ENCODE data around the gene HCFC1R1. TPM values are rescaled to one million over a fixed set of nuclear protein-coding genes. Genes with fewer than 3 reads are reported as not detected.
A peak's percentile ranks its signal among the peaks of the same experiment; 100 is the strongest.
"Not testable (repeated sequence)": the region's sequence is repeated elsewhere in the genome, so short reads cannot be mapped to it uniquely, and the experiment has no call there.

Gene HCFC1R1
- polyA plus RNA-seq, 4 donors = 51.5 to 119 (median 57.0) TPM

DNA sequence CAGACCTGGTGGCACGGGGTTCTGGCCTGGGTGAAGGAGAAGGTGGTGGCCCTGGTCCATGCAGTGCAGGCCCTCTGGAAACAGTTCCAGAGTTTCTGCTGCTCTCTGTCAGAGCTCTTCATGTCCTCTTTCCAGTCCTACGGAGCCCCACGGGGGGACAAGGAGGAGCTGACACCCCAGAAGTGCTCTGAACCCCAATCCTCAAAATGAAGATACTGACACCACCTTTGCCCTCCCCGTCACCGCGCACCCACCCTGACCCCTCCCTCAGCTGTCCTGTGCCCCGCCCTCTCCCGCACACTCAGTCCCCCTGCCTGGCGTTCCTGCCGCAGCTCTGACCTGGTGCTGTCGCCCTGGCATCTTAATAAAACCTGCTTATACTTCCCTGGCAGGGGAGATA lies 45.4 kb upstream of the HCFC1R1 start:
- FAIRE-seq; H3K27me3 ChIP-seq (ENCODE audit: control insufficient read depth in 3 of 3, insufficient read depth in 3 of 3, low read length in 3 of 3); H3K4me3 ChIP-seq (ENCODE audit: low read depth in 1 of 3, low read length in 3 of 3); H3K9me3 ChIP-seq (ENCODE audit: control insufficient read depth in 2 of 2, insufficient read depth in 1 of 2, low read depth in 1 of 2, low read length in 1 of 2); H3K27ac ChIP-seq (ENCODE audit: low read depth in 1 of 3, low read length in 2 of 3); DNase-seq: not testable (repeated sequence)
- 72 to 84% (median 80%) methylated on average over 10 of the region's 11 CpGs for WGBS, 3 donors
- Histone ChIP-seq H3K36me3 (ENCODE audit: control insufficient read depth in 3 of 3, insufficient read depth in 2 of 3, low read depth in 1 of 3, low read length in 3 of 3) (peaks cover 0 to 31% (median 11%) of the 10 kb centered on the region in 3 donors), H3K4me1 (ENCODE audit: control insufficient read depth in 3 of 3, insufficient read depth in 2 of 3, low read depth in 1 of 3, low read length in 2 of 3) (peaks cover 4 to 32% (median 6%) of the 10 kb centered on the region in 3 donors)

DNA sequence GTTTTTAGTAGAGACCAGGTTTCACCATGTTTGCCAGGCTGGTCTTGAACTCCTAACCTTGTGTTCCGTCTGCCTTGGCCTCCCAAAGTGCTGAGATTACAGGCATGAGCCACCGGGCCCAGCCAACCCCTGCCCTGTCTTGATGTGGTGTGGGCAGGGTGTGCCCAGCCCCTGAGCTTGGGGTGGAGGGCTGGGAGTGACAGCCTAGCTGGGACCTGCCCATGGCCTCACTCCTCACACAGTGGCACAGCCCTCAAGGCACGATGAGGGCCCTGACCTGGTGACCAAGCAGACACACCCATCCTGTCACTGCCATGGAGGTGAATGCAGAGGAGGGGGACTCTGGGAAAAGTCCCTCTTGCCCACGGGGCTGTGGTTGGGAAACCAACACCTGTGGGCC lies 44.7 kb upstream of the HCFC1R1 start:
- H3K36me3 ChIP-seq (ENCODE audit: control insufficient read depth in 3 of 3, insufficient read depth in 2 of 3, low read depth in 1 of 3, low read length in 3 of 3) = peaks cover 0 to 31% (median 11%) of the 10 kb centered on the region in 3 donors
- peaks cover 4 to 38% (median 6%) of the 10 kb centered on the region in 3 donors for H3K4me1 ChIP-seq (ENCODE audit: control insufficient read depth in 3 of 3, insufficient read depth in 2 of 3, low read depth in 1 of 3, low read length in 2 of 3)
- H3K9me3 ChIP-seq (ENCODE audit: control insufficient read depth in 2 of 2, insufficient read depth in 1 of 2, low read depth in 1 of 2, low read length in 1 of 2) = no peaks in the 10 kb centered on the region
- FAIRE-seq (no peak), DNase-seq (no peak)
- H3K27me3 ChIP-seq (ENCODE audit: control insufficient read depth in 3 of 3, insufficient read depth in 3 of 3, low read length in 3 of 3) = no peaks in the 10 kb centered on the region
- WGBS, 3 donors = 58 to 65% (median 59%) methylated on average over 4 of the region's 4 CpGs
- peak overlapping the region in 1 of 3 donors; percentile 5 for H3K27ac ChIP-seq (ENCODE audit: low read depth in 1 of 3, low read length in 2 of 3)
- no peak overlapping the region for H3K4me3 ChIP-seq (ENCODE audit: low read depth in 1 of 3, low read length in 3 of 3)

DNA sequence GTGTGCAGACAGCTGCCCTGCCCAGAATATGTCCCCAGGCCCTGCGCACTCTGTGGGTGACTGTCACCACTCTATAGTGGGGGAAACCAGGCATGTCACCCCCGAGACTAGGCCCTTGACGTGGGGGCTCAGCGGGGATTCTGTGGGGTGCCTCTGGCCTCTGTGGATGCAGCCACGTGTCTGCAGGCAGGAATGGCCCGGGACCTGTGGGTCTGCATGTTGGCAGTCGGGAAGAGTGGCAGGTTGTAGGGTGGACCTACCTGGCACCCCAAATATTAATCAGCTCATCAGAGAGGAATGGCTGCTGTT lies 42.7 kb upstream of the HCFC1R1 start:
- FAIRE-seq = no peak
- no peaks in the 10 kb centered on the region for H3K27me3 ChIP-seq (ENCODE audit: control insufficient read depth in 3 of 3, insufficient read depth in 3 of 3, low read length in 3 of 3)

DNA sequence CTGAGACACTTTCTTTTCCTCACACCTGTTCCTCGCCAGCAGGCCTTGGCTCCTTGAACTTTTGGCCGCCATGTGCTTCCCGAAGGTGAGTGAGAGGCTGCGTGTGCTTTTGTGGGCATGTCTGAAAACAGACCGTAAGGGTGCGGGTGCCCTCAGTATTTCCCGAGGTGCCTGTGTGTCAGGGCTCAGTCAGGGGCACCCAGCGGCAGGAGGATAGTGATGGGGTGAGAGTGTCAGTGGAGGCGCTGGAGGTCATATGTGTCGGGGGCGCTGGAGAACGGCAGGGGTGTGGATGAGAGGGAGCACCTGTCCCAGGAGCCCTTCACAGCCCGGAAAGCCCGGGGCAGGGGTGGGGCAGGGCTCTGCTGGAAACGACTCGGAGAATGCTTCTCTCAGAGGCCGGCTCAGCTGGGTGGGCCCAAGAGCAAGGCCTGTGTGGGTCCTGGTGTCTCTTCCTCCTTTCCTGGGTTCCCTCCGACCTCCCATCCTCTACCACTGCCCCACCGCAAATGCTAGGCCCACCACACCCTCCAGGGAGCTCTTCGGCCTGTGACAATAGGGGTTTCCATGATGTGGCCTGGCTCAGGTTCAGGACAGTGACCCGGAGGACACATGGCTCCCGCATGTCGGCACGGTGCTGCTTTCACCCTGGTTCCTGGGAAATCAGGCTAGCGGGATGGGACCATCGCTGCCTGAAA lies 42.1 kb upstream of the HCFC1R1 start:
- Histone ChIP-seq H3K9me3 (ENCODE audit: control insufficient read depth in 2 of 2, insufficient read depth in 1 of 2, low read depth in 1 of 2, low read length in 1 of 2) (no peaks in the 10 kb centered on the region), H3K4me1 (ENCODE audit: control insufficient read depth in 3 of 3, insufficient read depth in 2 of 3, low read depth in 1 of 3, low read length in 2 of 3) (peaks cover 4 to 42% (median 6%) of the 10 kb centered on the region in 3 donors), H3K27me3 (ENCODE audit: control insufficient read depth in 3 of 3, insufficient read depth in 3 of 3, low read length in 3 of 3) (no peaks in the 10 kb centered on the region), H3K27ac (ENCODE audit: low read depth in 1 of 3, low read length in 2 of 3) (peak overlapping the region; percentile 86 to 90 (median 87)), H3K4me3 (ENCODE audit: low read depth in 1 of 3, low read length in 3 of 3) (peak overlapping the region; percentile 38 to 56 (median 52)), H3K36me3 (ENCODE audit: control insufficient read depth in 3 of 3, insufficient read depth in 2 of 3, low read depth in 1 of 3, low read length in 3 of 3) (peaks cover 0 to 31% (median 11%) of the 10 kb centered on the region in 3 donors)
- DNase-seq = peak in 1 of 2 donors; percentile 37
- FAIRE-seq = no peak
- 11 to 46% (median 14%) methylated on average over 24 to 26 of the region's 26 CpGs for WGBS, 3 donors

More for the DNA sequence above, 42.7 kb upstream of the HCFC1R1 start:
- peak overlapping the region in 2 of 3 donors; percentile 86 to 87 for H3K27ac ChIP-seq (ENCODE audit: low read depth in 1 of 3, low read length in 2 of 3)
- no peaks in the 10 kb centered on the region for H3K9me3 ChIP-seq (ENCODE audit: control insufficient read depth in 2 of 2, insufficient read depth in 1 of 2, low read depth in 1 of 2, low read length in 1 of 2)
- 46 to 69% (median 68%) methylated on average over 7 of the region's 7 CpGs for WGBS, 3 donors
- H3K4me3 ChIP-seq (ENCODE audit: low read depth in 1 of 3, low read length in 3 of 3) = peak overlapping the region; percentile 38 to 56 (median 52)
- H3K4me1 ChIP-seq (ENCODE audit: control insufficient read depth in 3 of 3, insufficient read depth in 2 of 3, low read depth in 1 of 3, low read length in 2 of 3) = peaks cover 4 to 42% (median 6%) of the 10 kb centered on the region in 3 donors
- peaks cover 0 to 31% (median 11%) of the 10 kb centered on the region in 3 donors for H3K36me3 ChIP-seq (ENCODE audit: control insufficient read depth in 3 of 3, insufficient read depth in 2 of 3, low read depth in 1 of 3, low read length in 3 of 3)
- no peak for DNase-seq

DNA sequence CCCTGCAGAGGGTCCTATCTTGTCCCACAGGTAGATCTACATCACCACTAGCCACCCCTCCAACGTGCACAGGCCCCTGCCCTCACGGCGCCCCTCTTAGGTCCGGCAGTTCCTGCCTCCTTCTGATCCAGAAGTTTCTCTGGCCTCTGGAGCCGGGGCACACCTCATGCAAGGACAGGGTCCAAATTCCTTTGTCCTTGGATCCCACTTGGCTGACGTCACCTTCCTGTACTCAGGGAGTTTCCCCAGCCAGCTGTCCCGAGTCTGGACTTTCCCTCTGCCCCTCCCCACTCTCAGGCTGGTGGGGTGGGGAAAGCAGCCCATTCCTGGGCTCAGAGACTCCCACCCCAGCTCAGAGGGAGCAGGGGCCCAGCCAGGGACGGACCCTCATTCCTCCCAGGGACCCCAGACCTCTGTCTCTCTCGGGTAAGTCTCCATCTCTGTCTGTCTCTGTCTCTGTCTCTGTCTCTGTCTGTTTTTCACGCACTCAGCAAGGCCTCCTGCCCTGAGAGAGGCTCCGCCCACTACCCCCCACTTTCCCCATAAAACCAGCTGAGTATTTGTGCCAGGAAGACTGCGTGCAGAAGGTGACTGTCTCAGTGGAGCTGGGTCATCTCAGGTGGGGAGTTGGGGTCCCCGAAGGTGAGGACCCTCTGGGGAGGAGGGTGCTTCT lies 41.5 kb upstream of the HCFC1R1 start, which contains the start of gene IL32:
Gene IL32, plus strand, starts transcription at position 572 of the 673 bp plus-strand sequence. CDS start 172 bp downstream, outside the sequence.
- Histone ChIP-seq H3K27ac (ENCODE audit: low read depth in 1 of 3, low read length in 2 of 3) (peak within 1 kb of the TSS; percentile 86 to 90 (median 87)), H3K4me3 (ENCODE audit: low read depth in 1 of 3, low read length in 3 of 3) (peak within 1 kb of the TSS; percentile 38 to 56 (median 52)), H3K4me1 (ENCODE audit: control insufficient read depth in 3 of 3, insufficient read depth in 2 of 3, low read depth in 1 of 3, low read length in 2 of 3) (peaks cover 4 to 44% (median 6%) of the 10 kb centered on the region in 3 donors), H3K9me3 (ENCODE audit: control insufficient read depth in 2 of 2, insufficient read depth in 1 of 2, low read depth in 1 of 2, low read length in 1 of 2) (no peaks in the 10 kb centered on the region), H3K36me3 (ENCODE audit: control insufficient read depth in 3 of 3, insufficient read depth in 2 of 3, low read depth in 1 of 3, low read length in 3 of 3) (peaks cover 0 to 31% (median 11%) of the 10 kb centered on the region in 3 donors), H3K27me3 (ENCODE audit: control insufficient read depth in 3 of 3, insufficient read depth in 3 of 3, low read length in 3 of 3) (no peaks in the 10 kb centered on the region)
- FAIRE-seq (no peak), DNase-seq (peak; percentile 98)
- WGBS, 3 donors = 6 to 27% (median 12%) methylated on average over 12 to 13 of the region's 13 CpGs

- DNase-seq = peak in 1 of 2 donors; percentile 67
- WGBS, 3 donors = 95 to 96% (median 96%) methylated on average over 8 of the region's 8 CpGs
- H3K9me3 ChIP-seq (ENCODE audit: control insufficient read depth in 2 of 2, insufficient read depth in 1 of 2, low read depth in 1 of 2, low read length in 1 of 2) = no peaks in the 10 kb centered on the region
- peaks cover 0 to 22% (median 6%) of the 10 kb centered on the region in 3 donors for H3K36me3 ChIP-seq (ENCODE audit: control insufficient read depth in 3 of 3, insufficient read depth in 2 of 3, low read depth in 1 of 3, low read length in 3 of 3)
- H3K27ac ChIP-seq (ENCODE audit: low read depth in 1 of 3, low read length in 2 of 3) = peak overlapping the region in 1 of 3 donors; percentile 68
- peaks cover 7 to 52% (median 10%) of the 10 kb centered on the region in 3 donors for H3K4me1 ChIP-seq (ENCODE audit: control insufficient read depth in 3 of 3, insufficient read depth in 2 of 3, low read depth in 1 of 3, low read length in 2 of 3)
- FAIRE-seq = no peak
- no peak overlapping the region for H3K4me3 ChIP-seq (ENCODE audit: low read depth in 1 of 3, low read length in 3 of 3)
- no peaks in the 10 kb centered on the region for H3K27me3 ChIP-seq (ENCODE audit: control insufficient read depth in 3 of 3, insufficient read depth in 3 of 3, low read length in 3 of 3)
Measured at GRCh38 chr16:3063625-3064386, 40.1 kb upstream of the HCFC1R1 start.

DNA sequence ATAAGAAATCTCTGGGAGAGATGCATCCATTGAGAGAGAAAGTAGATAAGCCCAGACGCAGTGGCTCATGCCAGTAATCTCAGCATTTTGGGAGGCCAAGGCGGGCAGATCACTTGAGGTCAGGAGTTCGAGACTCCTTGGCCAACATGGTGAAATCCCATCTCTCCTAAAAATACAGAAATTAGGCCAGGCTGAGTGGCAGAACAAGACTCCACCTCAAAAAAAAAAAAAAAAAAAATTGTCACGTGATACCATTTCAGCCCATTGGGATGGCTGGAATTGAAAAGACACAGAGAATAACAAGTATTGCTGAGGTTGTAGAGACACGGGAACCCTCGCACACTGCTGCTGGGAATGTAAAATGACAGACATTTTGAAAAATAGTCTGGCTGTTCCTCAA lies 38.8 kb upstream of the HCFC1R1 start:
- Histone ChIP-seq H3K9me3 (ENCODE audit: control insufficient read depth in 2 of 2, insufficient read depth in 1 of 2, low read depth in 1 of 2, low read length in 1 of 2) (no peaks in the 10 kb centered on the region), H3K27me3 (ENCODE audit: control insufficient read depth in 3 of 3, insufficient read depth in 3 of 3, low read length in 3 of 3) (no peaks in the 10 kb centered on the region), H3K27ac (ENCODE audit: low read depth in 1 of 3, low read length in 2 of 3) (no peak overlapping the region), H3K4me3 (ENCODE audit: low read depth in 1 of 3, low read length in 3 of 3) (no peak overlapping the region), H3K36me3 (ENCODE audit: control insufficient read depth in 3 of 3, insufficient read depth in 2 of 3, low read depth in 1 of 3, low read length in 3 of 3) (peaks cover 0 to 10% (median 2%) of the 10 kb centered on the region in 3 donors), H3K4me1 (ENCODE audit: control insufficient read depth in 3 of 3, insufficient read depth in 2 of 3, low read depth in 1 of 3, low read length in 2 of 3) (peaks cover 4 to 45% (median 10%) of the 10 kb centered on the region in 3 donors)
- WGBS, 3 donors = 89 to 94% (median 93%) methylated on average over 6 of the region's 6 CpGs
- FAIRE-seq (no peak), DNase-seq (no peak)

All from small intestine (tissue), 7 donors.